Calu3 (cell line): Measurements from ENCODE around the gene TTC4. TPM values are rescaled to one million over a fixed set of nuclear protein-coding genes. Genes with fewer than 3 reads are reported as not detected.

Experiments
- BruUV-seq: library from RNA; stranded (reverse); fragments of 400-500 nt; replicated peaks from 2 replicates; lab custom pipeline; 2021; lab: Mats Ljungman, UMichigan
- CTCF ChIA-PET: fragments of 300-600 bp; sonication (Branson Sonifier 250); formaldehyde crosslinking; loops from one replicate; lab custom pipeline; 2022; ENCODE audit warnings: antibody characterized with exemption; lab: Charles Lee
- DNase-seq: peaks from one replicate; pipeline ENCODE4 v3.0.0; 2022
- H3K27ac Mint-ChIP-seq: one replicate; pipeline ENCODE4 v1.8.0; 2022; ENCODE audit warnings: mixed read lengths; ENCODE audit not compliant: unreplicated experiment
- H3K27me3 Mint-ChIP-seq: one replicate; pipeline ENCODE4 v1.8.0; 2022; ENCODE audit warnings: mixed read lengths; ENCODE audit not compliant: unreplicated experiment
- H3K36me3 Mint-ChIP-seq: one replicate; pipeline ENCODE4 v1.8.0; 2022; ENCODE audit warnings: mild to moderate bottlenecking, moderate library complexity, mixed read lengths; ENCODE audit not compliant: insufficient read depth, unreplicated experiment
- H3K4me1 Mint-ChIP-seq: one replicate; pipeline ENCODE4 v1.8.0; 2022; ENCODE audit warnings: mild to moderate bottlenecking, low read depth, mixed read lengths; ENCODE audit not compliant: unreplicated experiment
- H3K4me3 Mint-ChIP-seq: one replicate; pipeline ENCODE4 v1.8.0; 2022; ENCODE audit warnings: mild to moderate bottlenecking, low read depth, moderate library complexity, mixed read lengths; ENCODE audit not compliant: unreplicated experiment
- H3K9me3 Mint-ChIP-seq: one replicate; pipeline ENCODE4 v1.8.0; 2022; ENCODE audit warnings: low read depth, mixed read lengths; ENCODE audit not compliant: unreplicated experiment
- intact Hi-C: fragments of 100-400 bp; cut with micrococcal nuclease; formaldehyde crosslinking; loops from one replicate; pipeline ENCODE4 v1.10.0; 2022; ENCODE audit not compliant: unreplicated experiment
- total RNA-seq: library from RNA; stranded (reverse); gene quantifications from 2 replicates; pipeline ENCODE4 v1.2.3, GENCODE V29; 2022
- TF ChIP-seq, protein P1 (sequence below): fragments of 200-600 bp; IDR thresholded peaks from one replicate; pipeline ENCODE4 v1.8.0; 2022; ENCODE audit warnings: antibody characterized with exemption; ENCODE audit not compliant: unreplicated experiment

Gene TTC4
- total RNA-seq, 1 experiment from 2014 or later, result 22.9 TPM

DNA sequence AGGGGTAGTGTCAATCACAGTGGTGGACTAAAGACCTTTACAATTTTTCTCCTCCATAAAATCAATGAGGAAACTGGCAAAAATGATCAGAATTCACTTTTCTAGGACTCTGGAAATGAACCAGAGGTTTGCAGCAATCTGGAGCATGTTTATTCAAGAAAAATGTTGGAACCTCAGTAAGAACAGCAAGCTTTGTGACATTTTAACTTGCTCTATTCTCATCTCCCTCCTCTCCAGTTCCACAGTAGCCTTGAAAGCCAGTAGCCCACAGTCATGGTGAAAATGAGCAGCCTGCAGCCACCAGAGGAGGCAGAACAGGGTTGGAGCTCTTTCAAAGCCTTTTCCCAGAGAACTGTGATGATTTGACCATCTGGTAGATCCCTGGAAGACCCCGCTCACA, 9.1 kb downstream of the TTC4 start:
- no peak overlapping the region for H3K4me3 Mint-ChIP-seq
- intact Hi-C loops, result no loop called here
- H3K4me1 Mint-ChIP-seq, result no peaks in the 10 kb centered on the region
- DNase-seq, result no peak
- H3K27ac Mint-ChIP-seq, result no peak overlapping the region
- no peaks in the 10 kb centered on the region for H3K9me3 Mint-ChIP-seq
- CTCF ChIA-PET, result no interaction called here
- BruUV-seq, result no TSS peak
- TF ChIP-seq, protein P1, sequence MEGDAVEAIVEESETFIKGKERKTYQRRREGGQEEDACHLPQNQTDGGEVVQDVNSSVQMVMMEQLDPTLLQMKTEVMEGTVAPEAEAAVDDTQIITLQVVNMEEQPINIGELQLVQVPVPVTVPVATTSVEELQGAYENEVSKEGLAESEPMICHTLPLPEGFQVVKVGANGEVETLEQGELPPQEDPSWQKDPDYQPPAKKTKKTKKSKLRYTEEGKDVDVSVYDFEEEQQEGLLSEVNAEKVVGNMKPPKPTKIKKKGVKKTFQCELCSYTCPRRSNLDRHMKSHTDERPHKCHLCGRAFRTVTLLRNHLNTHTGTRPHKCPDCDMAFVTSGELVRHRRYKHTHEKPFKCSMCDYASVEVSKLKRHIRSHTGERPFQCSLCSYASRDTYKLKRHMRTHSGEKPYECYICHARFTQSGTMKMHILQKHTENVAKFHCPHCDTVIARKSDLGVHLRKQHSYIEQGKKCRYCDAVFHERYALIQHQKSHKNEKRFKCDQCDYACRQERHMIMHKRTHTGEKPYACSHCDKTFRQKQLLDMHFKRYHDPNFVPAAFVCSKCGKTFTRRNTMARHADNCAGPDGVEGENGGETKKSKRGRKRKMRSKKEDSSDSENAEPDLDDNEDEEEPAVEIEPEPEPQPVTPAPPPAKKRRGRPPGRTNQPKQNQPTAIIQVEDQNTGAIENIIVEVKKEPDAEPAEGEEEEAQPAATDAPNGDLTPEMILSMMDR, result no peak
- no peaks in the 10 kb centered on the region for H3K27me3 Mint-ChIP-seq
- peaks cover 20% of the 10 kb centered on the region for H3K36me3 Mint-ChIP-seq

DNA sequence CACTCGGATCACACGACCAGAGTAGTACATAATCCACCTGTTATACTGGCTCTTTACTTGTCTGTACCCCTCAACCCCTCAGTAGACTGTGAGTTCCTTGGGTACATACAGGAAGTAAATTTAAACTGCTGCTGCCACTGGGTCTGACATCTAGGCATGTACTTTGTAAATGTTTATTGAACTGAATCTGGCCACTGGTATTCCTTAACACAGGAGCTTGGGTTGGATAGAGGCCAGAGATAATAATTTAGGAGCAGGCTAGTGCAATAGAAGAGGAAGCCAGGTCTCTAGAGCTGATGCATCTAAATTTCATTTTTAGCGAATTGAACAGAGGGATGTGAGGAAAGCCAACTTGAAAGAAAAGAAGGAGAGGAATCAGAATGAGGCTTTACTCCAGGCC, 12.4 kb downstream of the TTC4 start:
- Mint-ChIP-seq H3K9me3 (no peaks in the 10 kb centered on the region), H3K27ac (no peak overlapping the region), H3K36me3 (peaks cover 39% of the 10 kb centered on the region), H3K4me1 (no peaks in the 10 kb centered on the region), H3K4me3 (no peak overlapping the region), H3K27me3 (no peaks in the 10 kb centered on the region)
- intact Hi-C loops, result no loop called here
- DNase-seq, result no peak
- BruUV-seq, result no TSS peak
- CTCF ChIA-PET, result no interaction called here
- TF ChIP-seq, protein P1, result no peak

DNA sequence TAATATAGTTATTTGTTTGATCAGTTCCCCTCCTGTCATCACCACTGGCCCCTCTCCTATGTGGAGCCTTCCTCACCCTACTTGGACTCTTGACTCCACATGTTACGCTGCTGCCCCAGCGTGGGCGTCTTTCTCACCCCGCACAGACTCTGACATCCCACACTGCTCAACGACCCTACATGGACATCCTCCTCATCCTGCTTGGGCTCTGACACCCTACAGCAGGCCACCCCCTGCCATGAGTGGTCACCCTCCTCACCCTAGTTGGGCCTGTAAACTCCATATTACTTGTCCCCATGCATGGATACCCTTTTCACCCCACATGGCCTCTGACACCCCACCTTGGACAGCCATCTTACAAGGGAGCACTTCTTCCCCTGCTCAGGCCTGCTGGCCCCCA, 21.0 kb downstream of the TTC4 start:
- Mint-ChIP-seq H3K4me1 (no peaks in the 10 kb centered on the region), H3K27ac (no peak overlapping the region), H3K27me3 (no peaks in the 10 kb centered on the region), H3K9me3 (no peaks in the 10 kb centered on the region), H3K4me3 (no peak overlapping the region), H3K36me3 (peaks cover 21% of the 10 kb centered on the region)
- BruUV-seq, result no TSS peak
- CTCF ChIA-PET, result no interaction called here
- intact Hi-C loops, result no loop called here
- TF ChIP-seq, protein P1, result no peak
- no peak for DNase-seq

DNA sequence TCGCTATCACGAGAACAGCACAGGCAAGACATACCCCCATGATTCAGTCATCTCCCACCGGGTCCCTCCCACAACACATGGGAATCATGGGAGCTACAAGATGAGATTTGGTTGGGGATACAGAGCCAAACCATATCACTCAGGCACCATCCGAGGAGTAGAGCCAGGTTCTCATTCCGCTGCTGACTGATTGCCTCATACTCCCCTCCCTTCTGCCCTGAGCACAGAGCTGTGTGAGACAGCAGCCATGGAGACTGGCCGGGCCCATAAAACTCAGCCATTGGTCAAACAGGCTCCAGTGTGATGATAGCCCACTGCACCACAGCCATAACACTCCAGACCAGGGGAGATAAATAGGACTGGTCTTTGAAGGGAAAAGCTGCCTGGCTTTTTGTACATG, 22.6 kb downstream of the TTC4 start:
- H3K36me3 Mint-ChIP-seq, result peaks cover 19% of the 10 kb centered on the region
- H3K27me3 Mint-ChIP-seq, result no peaks in the 10 kb centered on the region
- TF ChIP-seq, protein P1, result no peak
- no peaks in the 10 kb centered on the region for H3K4me1 Mint-ChIP-seq
- no peak for DNase-seq
- CTCF ChIA-PET, result no interaction called here
- no TSS peak for BruUV-seq
- H3K9me3 Mint-ChIP-seq, result no peaks in the 10 kb centered on the region
- intact Hi-C loops, result no loop called here
- H3K4me3 Mint-ChIP-seq, result no peak overlapping the region
- H3K27ac Mint-ChIP-seq, result no peak overlapping the region
